ENCODE results near the gene GNL1. TPM values are rescaled to one million over a fixed set of nuclear protein-coding genes. Genes with fewer than 3 reads are reported as not detected.
A peak's percentile ranks its signal among the peaks of the same experiment; 100 is the strongest.

GNL1 gene
- total and polyA plus RNA-seq, 9 of the 15 experiments (the other 6 are each of a cell fraction or from before 2014, with no cell fraction given): 0.73 to 112 (median 58.0) TPM

- ChIA-PET POLR2A (interaction anchor here (0.7 to 6.2 kb wide), 16 partner anchors 9 to 293 kb away, joined by 3 to 85 read pairs (median 4); partner anchors contain the start of genes ABCF1, GNL1 and PRR3), CTCF (ENCODE audit: low intra/inter-chr PET ratio) (interaction anchor here (0.6 to 2.0 kb wide), 9 partner anchors 56 to 1139 kb away, joined by 4 to 11 read pairs (median 6); partner anchors contain the start of genes DHX16 and LY6G5C)
- WGBS (ENCODE audit: insufficient coverage, low coverage, missing lambda C conversion rate): 22% methylated on average over 23 of the region's 23 CpGs
- Histone ChIP-seq H3K4me1 (replicated peaks in 1 of 2; ENCODE audit: control insufficient read depth in 2 of 2, insufficient read depth in 2 of 2, low read length in 2 of 2) (peaks cover 0 to 2% of the 10 kb centered on the region in 2 experiments; a peak in 2 of 5 replicates), H3K4me3 (peak overlapping the region; percentile 32), H3K9ac (ENCODE audit: insufficient read depth in 1 of 2, low read depth in 2 of 2, low read length in 2 of 2) (peak overlapping the region; percentile 20 to 27; a peak in 2 of 4 replicates), H3K36me3 (ENCODE audit: control insufficient read depth, insufficient read depth, low read length) (peaks cover 24% of the 10 kb centered on the region; the same call in 2 of the 3 replicates), H3K79me2 (ENCODE audit: control insufficient read depth, insufficient read depth, low read length) (no peaks in the 10 kb centered on the region), H2AFZ (ENCODE audit: low read depth, low read length) (peak overlapping the region; percentile 87), H3K9me1 (ENCODE audit: control insufficient read depth, insufficient read depth, low read length) (no peaks in the 10 kb centered on the region), H3K27ac (ENCODE audit: extremely low read depth, low read depth, low read length) (no peak overlapping the region), H3K9me3 (replicated peaks; ENCODE audit: control insufficient read depth, insufficient read depth, low read depth, low read length) (no peaks in the 10 kb centered on the region), H4K20me1 (replicated peaks; ENCODE audit: control insufficient read depth, insufficient read depth, low read length) (no peaks in the 10 kb centered on the region), H3K27me3 (ENCODE audit: control insufficient read depth in 2 of 2, insufficient read depth in 2 of 2, low read length in 2 of 2) (no peaks in the 10 kb centered on the region), H3K4me2 (ENCODE audit: insufficient read depth, low read length) (peak overlapping the region; percentile 84)
- ATAC-seq: peak; percentile 94
- TSS peak; percentile 30 for BruUV-seq (replicated peaks)
- peak; percentile 85 to 92 (median 90) for DNase-seq (ENCODE audit: extremely low read depth in 1 of 4, low spot score in 3 of 4)
- peak; percentile 96 for FAIRE-seq
- intact Hi-C loops (cut with micrococcal nuclease): loop anchor here (1.0 to 5.0 kb wide), 4 partner anchors 56 to 545 kb away; partner anchors contain the start of gene DHX16
- in situ Hi-C loops (cut with MboI): no loop called here
- TF ChIP-seq AFF4 (CRISPR knock-in tag; IDR thresholded peaks at IDR 0.05) (peak; percentile 70; the same call in 1 of the 2 replicates), TBP (optimal IDR thresholded peaks at IDR 0.05; ENCODE audit: low read depth, low read length) (no peak), ZNF12 (CRISPR knock-in tag; IDR thresholded peaks at IDR 0.05) (no peak), FUS (optimal IDR thresholded peaks at IDR 0.05; ENCODE audit: low read depth, low read length) (no peak), ZNF165 (CRISPR knock-in tag; IDR thresholded peaks at IDR 0.05; ENCODE audit: borderline replicate concordance) (no peak), MLLT1 (IDR thresholded peaks at IDR 0.05) (no peak), OTX1 (CRISPR knock-in tag; IDR thresholded peaks at IDR 0.05) (no peak), MED1 (CRISPR knock-in tag; IDR thresholded peaks at IDR 0.05; ENCODE audit: borderline replicate concordance) (no peak), ZNF830 (CRISPR knock-in tag; IDR thresholded peaks at IDR 0.05) (no peak), RUNX1 (IDR thresholded peaks at IDR 0.05; ENCODE audit: low read depth) (no peak), ELF4 (CRISPR knock-in tag; IDR thresholded peaks at IDR 0.05) (peak; percentile 40; the same call in 1 of the 2 replicates), HDAC2 (IDR thresholded peaks at IDR 0.05) (peak; percentile 73; the same call in 1 of the 2 replicates), SMAD4 (CRISPR knock-in tag; conservative IDR thresholded peaks at IDR 0.05) (peak; percentile 67; the same call in 1 of the 2 replicates), ZKSCAN1 (IDR thresholded peaks at IDR 0.05; ENCODE audit: low read depth, low read length) (no peak)
- TF ChIP-seq, protein P1, sequence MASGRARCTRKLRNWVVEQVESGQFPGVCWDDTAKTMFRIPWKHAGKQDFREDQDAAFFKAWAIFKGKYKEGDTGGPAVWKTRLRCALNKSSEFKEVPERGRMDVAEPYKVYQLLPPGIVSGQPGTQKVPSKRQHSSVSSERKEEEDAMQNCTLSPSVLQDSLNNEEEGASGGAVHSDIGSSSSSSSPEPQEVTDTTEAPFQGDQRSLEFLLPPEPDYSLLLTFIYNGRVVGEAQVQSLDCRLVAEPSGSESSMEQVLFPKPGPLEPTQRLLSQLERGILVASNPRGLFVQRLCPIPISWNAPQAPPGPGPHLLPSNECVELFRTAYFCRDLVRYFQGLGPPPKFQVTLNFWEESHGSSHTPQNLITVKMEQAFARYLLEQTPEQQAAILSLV (tag; IDR thresholded peaks at IDR 0.05): no peak
Observed at GRCh38 chr6:30541515-30542403, 14.5 kb downstream of the GNL1 start.

All from K562 (cell line).